Loucy (cell line): Measurements from ENCODE around the gene C11orf42.

Experiments used
- EZH2phosphoT487 ChIP-seq: fragments of 200-600 bp; IDR thresholded peaks from 2 replicates; pipeline ENCODE4 v1.6.1; 2018; ENCODE audit warnings: antibody characterized with exemption, mild to moderate bottlenecking, moderate library complexity, borderline replicate concordance
- TF ChIP-seq, protein P1 (sequence below): fragments of 200-600 bp; sonication (generic); conservative IDR thresholded peaks from 2 replicates; pipeline ENCODE4 v1.5.1; 2014; ENCODE audit warnings: mild to moderate bottlenecking, antibody characterized with exemption, low read length

- TF ChIP-seq, protein P1, sequence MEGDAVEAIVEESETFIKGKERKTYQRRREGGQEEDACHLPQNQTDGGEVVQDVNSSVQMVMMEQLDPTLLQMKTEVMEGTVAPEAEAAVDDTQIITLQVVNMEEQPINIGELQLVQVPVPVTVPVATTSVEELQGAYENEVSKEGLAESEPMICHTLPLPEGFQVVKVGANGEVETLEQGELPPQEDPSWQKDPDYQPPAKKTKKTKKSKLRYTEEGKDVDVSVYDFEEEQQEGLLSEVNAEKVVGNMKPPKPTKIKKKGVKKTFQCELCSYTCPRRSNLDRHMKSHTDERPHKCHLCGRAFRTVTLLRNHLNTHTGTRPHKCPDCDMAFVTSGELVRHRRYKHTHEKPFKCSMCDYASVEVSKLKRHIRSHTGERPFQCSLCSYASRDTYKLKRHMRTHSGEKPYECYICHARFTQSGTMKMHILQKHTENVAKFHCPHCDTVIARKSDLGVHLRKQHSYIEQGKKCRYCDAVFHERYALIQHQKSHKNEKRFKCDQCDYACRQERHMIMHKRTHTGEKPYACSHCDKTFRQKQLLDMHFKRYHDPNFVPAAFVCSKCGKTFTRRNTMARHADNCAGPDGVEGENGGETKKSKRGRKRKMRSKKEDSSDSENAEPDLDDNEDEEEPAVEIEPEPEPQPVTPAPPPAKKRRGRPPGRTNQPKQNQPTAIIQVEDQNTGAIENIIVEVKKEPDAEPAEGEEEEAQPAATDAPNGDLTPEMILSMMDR, result no peak
- no peak for TF ChIP-seq EZH2phosphoT487
These were observed 47.8 kb downstream of the C11orf42 start for GRCh38 chr11:6253197-6253596.
